SK-N-DZ (cell line): ENCODE data around the gene OR2K2. TPM values are rescaled to one million over a fixed set of nuclear protein-coding genes. Genes with fewer than 3 reads are reported as not detected.
"Not testable (repeated sequence)": the region's sequence is repeated elsewhere in the genome, so short reads cannot be mapped to it uniquely, and the experiment has no call there.

Experiments used
- DNase-seq: peaks from one replicate; pipeline ENCODE4 v3.0.0-alpha.2; 2015; ENCODE audit warnings: low spot score
- polyA plus RNA-seq, 2 experiments: library from polyadenylated mRNA; depleted of rRNA; stranded (reverse); fragments of >200 nt; gene quantifications; 2 replicates each; pipeline ENCODE4 v1.2.3, GENCODE V29; 2014

OR2K2 gene
- polyA plus RNA-seq (2014; cell fraction: cytosol; rRNA removed): not detected in 2 replicates
- polyA plus RNA-seq (2014; cell fraction: nucleus; rRNA removed): not detected in 2 replicates

- no peak for DNase-seq
Observed at GRCh38 chr9:111330124-111330523, at the start of gene OR2K2. Gene OR2K2 (minus strand): TSS chr9:111330224. CDS start chr9:111328433, 1,791 bp downstream.

GRCh38 chr9:111375817-111376564 is 46.0 kb upstream of the OR2K2 start:
- DNase-seq: no peak

- DNase-seq: no peak
Observed at GRCh38 chr9:111375062-111375461, 45.0 kb upstream of the OR2K2 start.

- no peak for DNase-seq
Observed at GRCh38 chr9:111372297-111372696, 42.3 kb upstream of the OR2K2 start.

GRCh38 chr9:111366978-111367377 is 37.0 kb upstream of the OR2K2 start:
- DNase-seq: no peak

GRCh38 chr9:111362526-111362925 is 32.5 kb upstream of the OR2K2 start:
- peak; percentile 22 for DNase-seq

DNA sequence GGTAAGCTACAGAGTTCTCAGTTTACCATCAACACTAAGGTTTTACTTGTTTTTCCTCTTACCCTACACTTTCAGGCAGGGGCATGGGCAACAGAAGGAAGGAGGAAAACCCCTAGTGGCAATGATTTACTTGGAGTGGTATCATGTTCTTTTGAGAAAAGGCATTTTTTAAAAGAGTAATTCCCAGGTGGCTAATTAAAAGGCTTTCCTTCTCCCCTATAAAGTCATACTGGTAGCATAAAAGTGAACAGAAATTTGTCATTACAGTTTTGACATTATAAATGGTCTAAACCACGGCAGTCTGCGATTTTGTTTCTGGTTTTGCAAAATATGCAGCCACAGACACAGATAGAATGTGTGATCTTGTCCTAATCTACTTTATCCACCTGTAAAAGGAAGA is 30.9 kb upstream of the OR2K2 start:
- no peak for DNase-seq

GRCh38 chr9:111356481-111357244 is 26.6 kb upstream of the OR2K2 start:
- DNase-seq: no peak

GRCh38 chr9:111352545-111352944 is 22.5 kb upstream of the OR2K2 start:
- DNase-seq: no peak

DNA sequence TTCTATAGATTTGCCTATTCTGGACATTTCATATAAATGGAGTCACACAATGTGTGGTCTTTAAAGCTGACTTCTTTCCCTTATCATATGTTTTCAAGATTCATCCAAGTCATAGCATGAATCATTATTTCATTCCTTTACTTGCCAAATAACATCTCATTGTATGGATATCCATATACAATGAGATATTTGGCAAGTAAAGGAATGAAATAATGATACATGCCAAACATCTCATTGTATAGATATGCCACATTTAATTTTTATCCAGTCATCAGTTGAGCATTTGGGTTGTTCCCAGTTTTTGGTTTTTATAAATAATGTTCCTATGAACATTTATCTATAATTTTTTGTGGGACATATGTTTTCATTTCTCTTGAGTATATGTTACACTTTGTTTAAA is 20.5 kb upstream of the OR2K2 start:
- no peak for DNase-seq

DNA sequence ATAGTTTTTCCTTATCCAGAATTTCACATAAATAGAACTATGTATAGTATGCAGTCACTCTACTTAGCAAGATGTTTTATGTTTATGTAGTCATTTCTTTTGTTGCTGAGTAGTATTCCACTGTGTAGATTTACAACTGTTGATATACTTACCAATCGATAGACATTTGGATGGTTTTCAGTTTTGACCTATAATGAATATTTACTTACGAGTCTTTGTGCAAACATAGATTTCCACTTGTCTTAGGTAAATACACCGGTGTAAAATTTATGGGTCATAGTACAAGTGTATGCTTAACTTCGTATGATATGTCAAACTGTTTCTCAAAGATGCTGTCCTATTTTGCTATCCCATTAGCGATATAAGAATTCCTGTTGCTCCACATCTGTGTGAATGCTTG is 19.7 kb upstream of the OR2K2 start:
- DNase-seq: no peak

DNA sequence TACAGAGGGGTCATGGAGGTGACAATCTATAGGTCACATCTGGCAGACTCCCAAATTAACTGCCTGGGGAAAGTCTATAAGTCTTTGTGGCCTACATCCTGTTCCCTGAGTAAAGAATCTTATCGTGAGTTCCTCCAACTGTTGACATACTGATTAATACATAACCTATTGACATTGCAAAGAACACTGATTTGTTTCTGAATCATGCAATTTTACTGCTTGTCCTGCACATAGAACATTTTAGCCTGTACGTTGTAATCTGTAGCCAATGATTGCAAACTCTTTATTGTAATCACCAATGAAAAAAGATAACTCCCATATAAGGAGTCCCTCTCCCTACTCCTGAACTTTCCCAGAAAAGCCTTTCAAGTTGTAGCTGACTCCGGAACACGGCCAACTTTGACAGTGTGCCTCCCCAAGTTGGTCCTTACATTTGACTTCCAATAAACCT is 18.8 kb upstream of the OR2K2 start:
- DNase-seq: no peak

DNA sequence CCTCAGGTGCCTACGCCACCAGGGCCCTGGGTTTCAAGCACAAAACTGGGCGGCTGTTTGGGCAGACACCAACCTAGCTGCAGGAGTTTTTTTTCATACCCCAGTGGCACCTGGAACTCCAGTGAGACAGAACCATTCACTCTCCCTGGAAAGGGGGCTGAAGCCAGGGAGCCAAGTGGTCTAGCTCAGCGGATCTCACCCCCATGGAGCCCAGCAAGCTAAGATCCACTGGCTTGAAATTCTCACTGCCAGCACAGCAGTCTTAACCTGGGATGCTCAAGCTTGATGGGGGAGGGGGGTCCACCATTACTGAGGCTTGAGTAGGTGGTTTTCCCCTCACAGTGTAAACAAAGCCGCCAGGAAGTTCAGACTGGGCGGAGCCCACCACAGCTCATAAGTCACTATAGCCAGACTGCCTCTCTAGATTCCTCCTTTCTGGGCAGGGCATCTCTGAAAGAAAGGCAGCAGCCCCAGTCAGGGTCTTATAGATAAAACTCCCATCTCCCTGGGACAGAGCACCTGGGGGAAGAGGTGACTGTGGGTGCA is 4.4 kb upstream of the OR2K2 start:
- not testable (repeated sequence) for DNase-seq

- DNase-seq: no peak
Observed at GRCh38 chr9:111320631-111321030, 9.4 kb downstream of the OR2K2 start.

DNA sequence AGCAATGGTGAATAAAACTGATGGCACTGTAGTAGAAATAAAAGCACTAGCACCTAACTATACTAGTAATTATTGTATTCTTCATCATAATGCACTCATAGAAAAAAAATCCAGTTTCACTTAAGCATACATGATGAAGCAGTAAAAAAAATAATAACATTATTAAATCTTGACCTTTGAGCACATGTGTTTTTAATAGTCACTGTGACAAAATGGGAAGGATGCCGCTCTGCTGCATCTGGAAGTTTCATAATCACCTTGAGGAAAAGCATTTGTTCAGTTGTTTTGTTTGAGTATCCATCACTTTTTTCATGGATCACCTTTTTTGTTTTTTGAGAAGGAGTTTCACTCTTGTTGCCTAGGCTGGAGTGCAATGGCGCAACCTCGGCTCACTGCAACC is 13.2 kb downstream of the OR2K2 start:
- no peak for DNase-seq

DNA sequence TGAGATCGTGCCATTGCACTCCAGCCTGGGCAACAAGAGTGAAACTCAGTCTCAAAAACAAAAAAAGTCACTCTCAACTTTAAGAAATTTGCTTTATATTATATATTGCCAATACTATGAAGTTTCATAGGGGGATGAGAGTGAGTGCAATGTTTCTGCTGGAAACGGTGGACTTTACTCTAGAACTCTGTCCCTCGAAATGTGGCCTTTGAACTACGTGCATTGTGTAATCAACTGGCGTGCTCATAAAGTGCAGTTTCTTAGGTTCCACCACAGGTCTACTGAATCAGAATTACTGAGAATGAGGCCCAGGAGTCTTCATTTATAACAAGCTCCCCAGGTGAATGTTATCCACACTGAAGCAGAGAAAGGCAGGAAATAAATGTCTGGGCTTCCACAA is 24.1 kb downstream of the OR2K2 start:
- DNase-seq: no peak

- DNase-seq: not testable (repeated sequence)
Observed at GRCh38 chr9:111304000-111304399, 26.0 kb downstream of the OR2K2 start.

GRCh38 chr9:111301195-111301594 is 28.8 kb downstream of the OR2K2 start:
- no peak for DNase-seq

- no peak for DNase-seq
Observed at GRCh38 chr9:111300140-111300735, 29.8 kb downstream of the OR2K2 start.

GRCh38 chr9:111299599-111299966 is 30.4 kb downstream of the OR2K2 start:
- not testable (repeated sequence) for DNase-seq

GRCh38 chr9:111298731-111299598 is 31.1 kb downstream of the OR2K2 start:
- DNase-seq: peak; percentile 66
